Measurements from ENCODE around the gene ABCA9. TPM values are rescaled to one million over a fixed set of nuclear protein-coding genes. Genes with fewer than 3 reads are reported as not detected.

Gene ABCA9
- total RNA-seq, 2 experiments from 2014 or later = 0.47 TPM; not detected in 1

DNA sequence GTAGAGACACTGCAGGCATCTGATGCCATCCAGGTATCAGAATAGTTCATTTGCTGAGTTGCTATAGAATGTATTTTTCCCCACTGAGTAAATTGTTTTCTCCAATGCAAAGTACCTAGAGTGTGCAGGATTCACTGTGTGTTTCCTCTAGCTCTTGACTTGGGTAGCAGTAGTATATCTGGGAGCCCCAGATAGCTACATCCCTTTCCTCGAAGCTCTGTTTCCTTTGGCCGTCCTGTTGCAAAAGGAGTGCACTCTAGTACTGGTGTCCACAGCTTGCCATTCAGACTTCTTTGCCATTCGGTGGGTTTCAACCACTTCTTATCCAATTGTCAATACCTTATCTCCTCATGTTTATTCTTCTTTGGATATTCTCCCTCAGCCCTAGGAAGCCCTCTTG lies 118.3 kb downstream of the ABCA9 start:
- no peak overlapping the region for H2AFZ ChIP-seq (ENCODE audit: low read length)
- intact Hi-C loops (cut with micrococcal nuclease; ENCODE audit: unreplicated experiment) = no loop called here

DNA sequence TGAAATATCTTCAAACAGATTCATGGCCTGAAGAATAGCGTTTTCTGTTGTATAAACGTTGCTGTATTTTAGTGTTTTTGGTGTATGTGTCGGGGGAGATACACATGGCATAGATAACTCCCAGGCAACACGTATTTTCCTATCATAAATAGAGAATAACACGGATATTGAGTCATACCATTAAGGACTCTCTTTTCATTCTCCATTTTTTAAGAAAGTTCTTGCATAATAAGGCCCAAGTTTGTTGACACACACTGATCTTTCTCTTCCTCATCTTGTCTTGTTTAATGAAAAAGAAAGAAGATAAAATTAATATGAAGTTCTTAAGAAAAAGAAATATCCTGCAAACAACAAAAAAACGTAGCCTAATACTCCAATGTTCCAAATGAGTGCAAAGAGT lies 119.0 kb downstream of the ABCA9 start:
- Histone ChIP-seq H2AFZ (ENCODE audit: low read length) (no peak overlapping the region), H3K36me3 (ENCODE audit: insufficient read depth, low read length) (no peaks in the 10 kb centered on the region), H3K27ac (ENCODE audit: low read depth, low read length, poor library complexity, severe bottlenecking) (no peak overlapping the region), H3K4me1 (ENCODE audit: insufficient read depth, low read length, poor library complexity, severe bottlenecking) (no peaks in the 10 kb centered on the region), H3K9me2 (ENCODE audit: insufficient read depth, low read length) (no peaks in the 10 kb centered on the region), H3K4me3 (ENCODE audit: low read depth, low read length, poor library complexity, severe bottlenecking) (no peak overlapping the region), H3K79me2 (ENCODE audit: insufficient read depth, low read depth, low read length) (no peaks in the 10 kb centered on the region), H3K4me2 (ENCODE audit: low read length) (no peak overlapping the region), H3K9me3 (ENCODE audit: low read length) (no peaks in the 10 kb centered on the region), H4K20me1 (ENCODE audit: insufficient read depth, low read length) (no peaks in the 10 kb centered on the region)
- CTCF ChIA-PET (ENCODE audit: unreplicated experiment) = no interaction called here
- DNase-seq (ENCODE audit: low spot score) = no peak
- no peak for TF ChIP-seq EZH2phosphoT487 (IDR thresholded peaks at IDR 0.05; ENCODE audit: borderline replicate concordance, low read depth, low read length)
- TF ChIP-seq, protein P1, sequence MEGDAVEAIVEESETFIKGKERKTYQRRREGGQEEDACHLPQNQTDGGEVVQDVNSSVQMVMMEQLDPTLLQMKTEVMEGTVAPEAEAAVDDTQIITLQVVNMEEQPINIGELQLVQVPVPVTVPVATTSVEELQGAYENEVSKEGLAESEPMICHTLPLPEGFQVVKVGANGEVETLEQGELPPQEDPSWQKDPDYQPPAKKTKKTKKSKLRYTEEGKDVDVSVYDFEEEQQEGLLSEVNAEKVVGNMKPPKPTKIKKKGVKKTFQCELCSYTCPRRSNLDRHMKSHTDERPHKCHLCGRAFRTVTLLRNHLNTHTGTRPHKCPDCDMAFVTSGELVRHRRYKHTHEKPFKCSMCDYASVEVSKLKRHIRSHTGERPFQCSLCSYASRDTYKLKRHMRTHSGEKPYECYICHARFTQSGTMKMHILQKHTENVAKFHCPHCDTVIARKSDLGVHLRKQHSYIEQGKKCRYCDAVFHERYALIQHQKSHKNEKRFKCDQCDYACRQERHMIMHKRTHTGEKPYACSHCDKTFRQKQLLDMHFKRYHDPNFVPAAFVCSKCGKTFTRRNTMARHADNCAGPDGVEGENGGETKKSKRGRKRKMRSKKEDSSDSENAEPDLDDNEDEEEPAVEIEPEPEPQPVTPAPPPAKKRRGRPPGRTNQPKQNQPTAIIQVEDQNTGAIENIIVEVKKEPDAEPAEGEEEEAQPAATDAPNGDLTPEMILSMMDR (conservative IDR thresholded peaks at IDR 0.05; ENCODE audit: low read length) = no peak
- POLR2A ChIA-PET = no interaction called here
- no TSS peak for BruUV-seq (replicated peaks)
- intact Hi-C loops (cut with micrococcal nuclease; ENCODE audit: unreplicated experiment) = no loop called here

More for the DNA sequence above, 118.3 kb downstream of the ABCA9 start:
- H3K9me2 ChIP-seq (ENCODE audit: insufficient read depth, low read length) = no peaks in the 10 kb centered on the region
- H3K27ac ChIP-seq (ENCODE audit: low read depth, low read length, poor library complexity, severe bottlenecking) = no peak overlapping the region
- H3K4me2 ChIP-seq (ENCODE audit: low read length) = no peak overlapping the region
- no peaks in the 10 kb centered on the region for H3K4me1 ChIP-seq (ENCODE audit: insufficient read depth, low read length, poor library complexity, severe bottlenecking)
- no peaks in the 10 kb centered on the region for H3K36me3 ChIP-seq (ENCODE audit: insufficient read depth, low read length)
- no peaks in the 10 kb centered on the region for H3K79me2 ChIP-seq (ENCODE audit: insufficient read depth, low read depth, low read length)
- TF ChIP-seq, protein P1 (conservative IDR thresholded peaks at IDR 0.05; ENCODE audit: low read length) = no peak
- no peak for TF ChIP-seq EZH2phosphoT487 (IDR thresholded peaks at IDR 0.05; ENCODE audit: borderline replicate concordance, low read depth, low read length)
- no TSS peak for BruUV-seq (replicated peaks)
- H3K9me3 ChIP-seq (ENCODE audit: low read length) = no peaks in the 10 kb centered on the region
- CTCF ChIA-PET (ENCODE audit: unreplicated experiment) = no interaction called here
- POLR2A ChIA-PET = interaction anchor here (0.7 kb wide), 1 partner anchor 31 kb away, joined by 3 read pairs; no protein-coding TSS in a partner anchor
- DNase-seq (ENCODE audit: low spot score) = no peak
- no peak overlapping the region for H3K4me3 ChIP-seq (ENCODE audit: low read depth, low read length, poor library complexity, severe bottlenecking)
- H4K20me1 ChIP-seq (ENCODE audit: insufficient read depth, low read length) = no peaks in the 10 kb centered on the region

DNA sequence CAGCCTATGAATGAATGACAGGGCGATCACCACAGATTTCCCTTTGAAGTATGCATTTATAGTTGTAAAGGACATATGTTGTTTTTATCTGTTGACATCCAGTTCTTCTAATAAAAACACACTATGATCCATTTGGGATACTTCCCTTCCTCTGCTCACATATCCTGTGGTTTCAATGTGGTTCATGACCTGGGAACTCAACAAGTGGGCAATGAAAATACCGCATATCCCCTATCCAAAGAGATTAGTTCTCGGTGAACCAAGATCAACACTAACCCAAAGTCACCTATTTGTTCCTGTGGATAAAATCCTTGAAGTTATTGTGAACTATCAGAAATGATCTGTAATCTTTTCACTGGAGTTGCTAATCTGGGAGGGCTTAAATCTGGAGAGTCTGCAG lies 121.5 kb downstream of the ABCA9 start:
- no peak for DNase-seq (ENCODE audit: low spot score)
- no peaks in the 10 kb centered on the region for H3K9me2 ChIP-seq (ENCODE audit: insufficient read depth, low read length)
- no peak overlapping the region for H3K4me2 ChIP-seq (ENCODE audit: low read length)
- TF ChIP-seq EZH2phosphoT487 (IDR thresholded peaks at IDR 0.05; ENCODE audit: borderline replicate concordance, low read depth, low read length) = no peak
- TF ChIP-seq, protein P1 (conservative IDR thresholded peaks at IDR 0.05; ENCODE audit: low read length) = no peak
- H3K4me3 ChIP-seq (ENCODE audit: low read depth, low read length, poor library complexity, severe bottlenecking) = no peak overlapping the region
- no peaks in the 10 kb centered on the region for H4K20me1 ChIP-seq (ENCODE audit: insufficient read depth, low read length)
- intact Hi-C loops (cut with micrococcal nuclease; ENCODE audit: unreplicated experiment) = no loop called here
- H3K27ac ChIP-seq (ENCODE audit: low read depth, low read length, poor library complexity, severe bottlenecking) = no peak overlapping the region
- no TSS peak for BruUV-seq (replicated peaks)
- ChIA-PET POLR2A (no interaction called here), CTCF (ENCODE audit: unreplicated experiment) (no interaction called here)
- no peaks in the 10 kb centered on the region for H3K79me2 ChIP-seq (ENCODE audit: insufficient read depth, low read depth, low read length)
- no peak overlapping the region for H2AFZ ChIP-seq (ENCODE audit: low read length)
- no peaks in the 10 kb centered on the region for H3K4me1 ChIP-seq (ENCODE audit: insufficient read depth, low read length, poor library complexity, severe bottlenecking)
- no peaks in the 10 kb centered on the region for H3K36me3 ChIP-seq (ENCODE audit: insufficient read depth, low read length)
- no peaks in the 10 kb centered on the region for H3K9me3 ChIP-seq (ENCODE audit: low read length)
